K562 (cell line): ENCODE data around the gene PON1.

Experiments used
- ZNF121 ChIP-seq: sonication (generic); formaldehyde crosslinking; conservative IDR thresholded peaks from 2 replicates; pipeline ENCODE4 v1.8.0; 2022; ENCODE audit warnings: missing genetic modification reagents
- ZNF76 ChIP-seq: fragments of 250-450 bp; sonication (Bioruptor Pico); IDR thresholded peaks from 2 replicates; pipeline ENCODE4 v1.4.0; 2020; ENCODE audit warnings: mild to moderate bottlenecking, moderate library complexity, borderline replicate concordance

GRCh38 chr7:95263785-95264362 is 60.5 kb downstream of the PON1 start:
- TF ChIP-seq ZNF121 (CRISPR knock-in tag) (no peak), ZNF76 (CRISPR knock-in tag) (no peak)
